NCI-H345 treated with DMSO at 0.1 percent for 48 hours (cell line): ENCODE measurements around the gene PKD2L1.
A peak's percentile ranks its signal among the peaks of the same experiment; 100 is the strongest.
"Not testable (repeated sequence)": the region's sequence is repeated elsewhere in the genome, so short reads cannot be mapped to it uniquely, and the experiment has no call there.

Source experiments
- DNase-seq: peaks from one replicate; lab custom pipeline; 2025; ENCODE audit not compliant: unreplicated experiment; lab: John Stamatoyannopoulos, UW

PKD2L1 gene

DNA sequence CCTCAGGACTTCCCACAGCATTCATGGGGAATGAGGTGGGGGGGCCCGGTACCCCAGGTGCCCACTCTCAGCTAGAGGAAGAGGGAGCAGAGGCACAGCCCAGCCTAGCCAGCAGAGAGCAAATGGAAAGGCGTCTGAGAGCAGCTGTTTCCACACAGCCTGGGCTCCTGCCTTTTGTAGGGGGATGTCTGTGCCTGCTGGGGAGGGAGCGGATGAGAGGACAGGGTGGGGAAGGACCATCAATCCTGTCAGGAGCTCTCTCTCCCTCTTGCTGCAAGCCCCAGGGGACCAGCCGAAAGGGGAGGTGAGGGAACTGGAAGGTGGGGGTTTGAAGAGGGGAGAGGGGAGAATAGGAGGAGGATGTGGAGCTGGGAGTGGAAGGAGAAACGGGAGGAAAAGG, at the start of gene PKD2L1:
Gene PKD2L1, minus strand, starts transcription at position 150 of the 400 bp plus-strand sequence. Its CDS starts 125 bp downstream, at position 25.
- no peak for DNase-seq

DNA sequence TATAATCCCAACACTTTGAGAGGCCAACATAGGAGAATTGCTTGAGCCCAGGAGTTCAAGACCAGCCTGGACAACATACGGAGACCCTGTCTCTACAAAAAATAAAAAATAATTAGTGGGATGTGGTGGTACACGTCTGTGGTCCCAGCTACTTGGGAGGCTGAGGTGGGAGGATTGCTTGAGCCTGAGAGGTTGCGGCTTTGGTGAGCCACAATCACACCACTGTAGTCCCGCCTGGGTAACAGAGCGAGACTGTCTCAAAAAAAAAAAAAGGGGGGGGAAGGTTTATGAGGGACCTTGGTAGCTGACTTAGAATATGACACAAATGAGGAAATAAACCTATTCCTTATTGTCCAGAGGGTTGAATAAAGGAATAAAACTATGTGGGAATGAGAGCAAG, 47.8 kb upstream of the PKD2L1 start:
- no peak for DNase-seq

DNA sequence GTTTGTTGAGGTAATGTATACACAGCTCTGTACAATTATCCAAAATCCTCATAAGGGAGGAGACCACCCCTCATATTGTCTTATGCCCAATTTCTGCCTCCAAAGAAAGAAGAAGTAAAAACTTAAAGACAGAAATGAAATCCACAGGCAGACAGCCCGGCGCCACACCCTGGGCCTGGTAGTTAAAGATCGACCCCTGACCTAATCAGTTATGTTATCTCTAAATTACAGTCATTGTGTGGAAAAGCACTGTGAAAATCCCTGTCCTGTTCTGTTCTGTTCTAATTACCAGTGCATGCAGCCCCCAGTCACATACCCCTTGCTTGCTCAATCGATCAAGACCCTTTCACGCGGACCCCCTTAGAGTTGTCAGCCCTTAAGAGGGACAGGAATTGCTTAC, 46.6 kb upstream of the PKD2L1 start:
- not testable (repeated sequence) for DNase-seq

DNA sequence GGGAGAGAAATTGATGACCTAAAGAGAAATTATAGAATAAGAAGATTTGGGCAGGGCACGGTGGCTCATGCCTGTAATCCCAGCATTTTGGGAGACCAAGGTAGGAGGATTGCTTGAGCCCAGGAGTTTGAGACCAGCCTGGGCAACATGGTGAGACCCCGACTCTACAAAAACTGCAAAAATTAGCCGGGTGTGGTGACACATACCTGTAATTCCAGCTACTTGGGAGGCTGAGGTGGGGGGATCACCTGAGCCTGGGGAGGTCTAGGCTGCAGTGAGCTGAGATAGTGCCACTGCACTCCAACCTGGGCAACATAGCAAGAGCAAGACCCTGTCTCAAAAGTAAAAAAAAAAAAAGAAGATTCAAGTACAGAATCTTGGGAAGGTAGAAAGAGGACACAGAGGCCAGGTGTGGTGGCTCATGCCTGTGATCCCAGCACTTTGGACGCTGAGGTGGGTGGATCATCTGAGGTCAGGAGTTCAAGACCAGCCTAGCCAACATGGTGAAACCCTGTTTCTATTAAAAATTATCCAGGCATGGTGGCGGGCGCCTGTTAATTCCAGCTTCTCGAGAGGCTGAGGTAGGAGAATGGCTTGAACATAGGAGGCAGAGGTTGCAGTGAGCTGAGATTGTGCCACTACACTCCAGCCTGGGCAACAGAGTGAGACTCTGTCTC, 44.8 kb upstream of the PKD2L1 start:
- DNase-seq: not testable (repeated sequence)

DNA sequence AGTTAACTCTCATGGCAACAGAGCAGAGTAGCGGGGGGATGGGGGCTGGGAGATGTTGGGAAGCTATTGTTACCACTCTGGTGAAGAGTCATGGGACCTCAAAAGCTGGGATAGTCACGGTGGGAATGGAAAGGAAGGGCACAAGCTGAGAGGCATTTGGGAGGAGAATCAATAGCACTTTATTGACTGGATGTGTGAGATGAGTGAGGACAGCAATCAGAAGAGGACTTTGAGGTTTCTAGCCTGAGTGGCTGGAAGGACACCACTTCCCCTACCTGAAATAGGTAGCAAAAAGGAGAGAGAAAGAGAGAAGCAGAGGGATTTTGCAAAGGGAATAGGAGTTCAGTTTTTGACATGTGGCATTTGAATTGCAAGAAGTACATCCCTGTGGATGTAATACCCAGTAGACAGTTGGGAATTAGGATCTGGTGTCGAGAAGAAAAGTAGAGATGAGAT, 44.2 kb upstream of the PKD2L1 start:
- peak; percentile 13 for DNase-seq

DNA sequence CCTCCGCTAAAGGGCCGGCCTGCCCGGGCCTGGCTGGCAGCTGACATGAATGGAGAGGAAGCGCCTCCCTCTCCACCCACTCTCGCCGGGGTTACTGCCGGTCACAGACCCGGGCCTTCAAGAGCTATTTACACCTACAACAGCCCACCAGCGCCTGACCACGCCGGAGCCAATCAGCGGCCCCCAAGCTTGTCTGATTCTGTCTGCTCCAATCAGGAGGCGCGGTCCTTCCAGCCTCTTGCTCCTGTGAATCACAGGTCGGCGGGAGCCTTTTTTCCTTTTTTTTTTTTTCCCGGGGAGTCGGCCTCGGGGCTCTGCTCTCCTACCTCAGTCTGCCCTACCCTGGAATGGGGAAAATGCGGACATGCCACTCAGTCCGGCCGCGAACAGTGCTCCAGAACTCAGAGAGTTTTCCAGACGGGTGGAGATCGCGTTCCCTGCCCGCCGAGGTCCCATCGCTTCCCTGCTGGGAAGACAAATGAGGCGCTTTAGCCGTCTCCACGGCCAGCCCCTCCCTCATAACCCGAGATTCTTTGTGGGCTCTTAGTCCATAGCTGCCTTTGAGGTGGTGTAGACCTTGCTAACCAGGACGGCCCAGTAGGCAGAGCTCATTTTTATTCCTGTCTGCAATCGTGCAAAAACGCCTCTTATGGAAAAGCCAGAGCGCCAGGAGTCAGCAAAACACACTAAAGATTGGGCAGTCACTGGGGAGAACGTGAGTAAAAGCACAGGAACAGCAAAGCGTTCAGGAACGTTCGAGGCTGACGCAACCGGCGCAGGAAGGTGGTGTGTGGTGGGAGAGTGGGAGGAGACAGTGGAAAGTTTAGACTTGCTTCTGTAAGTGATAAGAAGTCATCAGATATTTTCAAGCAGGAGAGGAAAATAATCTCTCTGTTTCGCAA, 43.5 kb upstream of the PKD2L1 start:
- DNase-seq: peak; percentile 88

DNA sequence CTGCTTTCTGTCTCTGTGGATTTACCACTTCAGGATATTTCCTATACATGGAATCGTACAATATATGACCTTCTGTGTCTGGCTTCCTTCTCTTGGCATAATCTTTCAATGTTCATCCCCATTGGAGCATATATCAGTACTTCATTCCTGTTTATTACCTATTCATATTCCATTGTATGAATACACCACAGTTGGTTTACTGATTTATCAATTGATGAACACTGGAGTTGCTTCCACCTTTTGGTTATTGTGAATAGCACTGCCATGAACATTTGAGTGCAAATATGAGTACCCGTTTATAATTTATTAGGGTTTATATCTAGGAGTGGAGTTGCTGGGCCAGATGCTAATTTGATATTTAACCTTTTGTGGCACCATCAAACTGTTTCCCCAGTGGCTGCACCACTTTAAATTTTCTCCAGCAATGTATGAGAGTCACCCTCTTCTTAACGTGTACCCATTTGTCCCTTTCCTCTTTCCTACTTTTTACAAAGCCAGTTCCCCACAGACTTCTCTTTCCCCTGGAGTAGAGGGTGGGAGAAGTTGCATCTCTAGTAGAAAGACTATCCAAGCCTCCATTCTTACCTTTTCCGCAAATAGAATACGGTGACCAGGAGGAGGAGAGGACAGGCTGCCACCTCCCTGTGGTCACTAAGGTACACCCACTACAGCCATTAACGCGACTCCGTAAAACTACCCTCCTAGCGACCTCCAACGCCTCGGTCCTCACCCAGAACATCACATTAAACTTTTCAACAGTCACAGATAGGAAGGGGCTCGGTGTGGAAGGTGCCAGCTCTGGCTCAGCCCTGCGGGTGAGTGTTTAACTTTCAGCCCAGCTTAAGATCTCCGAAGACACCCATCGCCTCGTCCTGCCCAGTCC, 42.6 kb upstream of the PKD2L1 start:
- DNase-seq: no peak

DNA sequence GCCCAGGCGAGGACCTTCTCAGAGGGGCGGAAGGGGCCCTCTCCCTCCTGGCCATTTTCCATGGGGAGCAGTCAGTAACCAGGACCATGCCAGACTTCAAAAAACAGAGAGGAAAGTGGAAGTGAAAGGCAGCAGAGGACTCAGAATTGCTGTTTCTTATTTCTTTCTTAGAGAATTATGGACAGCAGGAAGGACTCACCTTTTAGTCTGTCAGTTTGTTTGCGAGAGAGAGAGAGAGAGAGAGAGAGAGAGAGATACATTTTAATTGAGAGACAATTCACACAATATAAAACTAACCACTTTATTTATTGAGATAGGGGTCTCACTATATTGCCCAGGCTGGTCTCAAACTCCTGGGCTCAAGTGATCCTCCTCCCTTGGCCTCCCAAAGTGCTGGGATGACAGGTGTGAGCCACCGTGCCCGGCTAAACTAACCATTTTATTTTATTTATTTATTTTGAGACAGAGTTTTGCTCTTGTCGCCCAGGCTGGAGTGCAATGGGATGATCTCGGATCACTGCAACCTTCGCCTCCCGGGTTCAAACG, 41.5 kb upstream of the PKD2L1 start:
- DNase-seq: no peak

DNA sequence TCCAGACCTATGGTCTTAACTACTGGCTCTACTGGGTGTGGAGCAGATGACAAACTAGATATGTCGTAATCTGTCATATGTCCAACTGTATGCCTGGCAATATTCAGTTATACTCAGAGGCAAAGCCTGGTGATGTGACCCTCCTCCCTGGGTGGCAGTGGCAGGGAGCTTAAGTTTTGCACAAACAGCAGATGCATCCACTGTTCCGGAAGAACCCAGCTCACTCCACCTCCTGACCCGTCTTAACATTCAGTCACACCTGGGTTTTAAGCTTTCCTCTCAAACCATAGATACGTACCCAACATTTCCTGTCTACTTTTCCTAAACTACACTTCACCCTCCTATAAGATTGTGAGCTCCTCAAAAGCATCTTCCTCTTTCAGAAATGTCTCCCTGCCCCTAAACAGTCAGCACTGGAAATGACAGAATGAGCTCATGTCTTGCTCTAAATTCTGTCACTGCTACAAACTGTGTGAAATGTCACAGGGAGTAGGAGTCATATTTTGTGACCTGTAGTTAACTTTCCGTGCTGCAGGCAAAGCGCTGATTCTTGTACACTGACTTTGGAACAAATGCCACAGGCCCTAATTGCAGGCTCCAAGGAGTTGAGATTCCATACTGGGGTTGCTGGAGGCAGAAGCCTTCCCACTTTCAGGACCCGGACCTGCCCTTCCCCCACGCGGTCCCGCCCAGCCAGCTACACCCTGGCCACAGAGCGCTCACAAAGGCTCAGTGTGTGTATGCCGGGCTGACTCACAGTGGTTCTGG, 40.9 kb upstream of the PKD2L1 start:
- DNase-seq: no peak

DNA sequence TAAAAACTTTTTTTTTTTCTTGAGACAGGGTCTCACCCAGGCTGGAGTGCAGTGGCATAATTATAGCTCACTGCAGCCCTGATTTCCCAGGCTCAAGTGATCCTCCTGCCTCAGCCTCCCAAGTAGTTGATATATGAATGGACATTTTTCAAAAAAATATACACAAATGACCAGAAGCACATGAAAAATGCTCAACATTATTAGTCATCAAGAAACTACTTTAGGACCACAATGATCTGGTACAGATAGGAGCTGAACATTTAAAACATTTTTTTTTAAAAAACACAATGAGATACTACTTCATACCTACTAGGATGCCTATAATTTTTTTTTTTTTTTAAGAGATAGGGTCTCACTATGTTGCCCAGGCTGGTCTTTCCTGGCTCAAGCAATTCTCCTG, 38.7 kb upstream of the PKD2L1 start:
- no peak for DNase-seq

DNA sequence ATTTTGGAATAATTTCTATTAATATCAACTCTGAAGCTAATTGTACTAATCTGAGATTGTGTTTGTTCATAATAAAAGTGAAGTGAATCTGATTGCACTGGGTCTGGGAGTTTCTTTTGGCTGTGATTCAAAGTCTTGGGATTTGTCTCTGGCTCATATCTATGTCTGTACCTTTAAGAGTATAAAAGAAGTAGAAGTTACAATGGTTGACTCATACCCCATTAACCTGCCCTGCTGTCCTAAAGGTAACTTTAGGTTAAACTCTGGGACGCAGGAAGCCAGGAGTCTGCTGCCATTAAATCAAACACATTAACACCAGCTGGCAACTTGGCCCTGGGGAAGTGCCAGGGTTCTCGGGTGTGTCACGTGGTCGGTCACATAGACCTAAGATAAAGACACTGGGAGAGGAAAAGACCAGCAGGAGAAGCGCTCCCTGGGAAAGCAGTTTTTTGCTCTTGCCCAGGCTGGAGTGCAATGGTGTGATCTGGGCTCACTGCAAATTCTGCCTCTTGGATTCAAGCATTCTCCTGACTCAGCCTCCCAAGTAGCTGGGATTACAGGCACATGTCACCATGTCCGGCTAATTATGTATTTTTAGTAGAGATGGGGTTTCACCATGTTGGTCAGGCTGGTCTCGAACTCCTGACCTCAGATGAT, 34.8 kb upstream of the PKD2L1 start:
- DNase-seq: peak; percentile 37

DNA sequence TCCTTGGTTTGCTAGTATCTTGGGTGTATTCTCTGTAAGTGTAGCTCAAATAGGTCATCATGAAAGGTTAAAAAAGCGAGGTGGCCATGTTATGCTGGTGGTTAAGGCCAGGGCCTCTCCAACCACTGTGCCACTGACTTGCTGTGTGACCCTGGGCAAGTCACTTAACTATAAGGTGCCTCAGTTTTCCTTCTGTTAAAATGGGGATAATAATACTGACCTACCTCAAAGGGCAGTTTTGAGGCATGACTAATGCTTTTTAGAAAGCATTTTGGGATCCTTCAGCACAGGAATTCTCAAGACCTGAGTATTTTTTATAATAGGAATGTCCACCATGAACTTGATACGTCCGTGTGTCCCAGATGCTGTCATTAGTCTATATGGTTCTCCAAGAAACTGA, 34.1 kb upstream of the PKD2L1 start:
- DNase-seq: no peak

DNA sequence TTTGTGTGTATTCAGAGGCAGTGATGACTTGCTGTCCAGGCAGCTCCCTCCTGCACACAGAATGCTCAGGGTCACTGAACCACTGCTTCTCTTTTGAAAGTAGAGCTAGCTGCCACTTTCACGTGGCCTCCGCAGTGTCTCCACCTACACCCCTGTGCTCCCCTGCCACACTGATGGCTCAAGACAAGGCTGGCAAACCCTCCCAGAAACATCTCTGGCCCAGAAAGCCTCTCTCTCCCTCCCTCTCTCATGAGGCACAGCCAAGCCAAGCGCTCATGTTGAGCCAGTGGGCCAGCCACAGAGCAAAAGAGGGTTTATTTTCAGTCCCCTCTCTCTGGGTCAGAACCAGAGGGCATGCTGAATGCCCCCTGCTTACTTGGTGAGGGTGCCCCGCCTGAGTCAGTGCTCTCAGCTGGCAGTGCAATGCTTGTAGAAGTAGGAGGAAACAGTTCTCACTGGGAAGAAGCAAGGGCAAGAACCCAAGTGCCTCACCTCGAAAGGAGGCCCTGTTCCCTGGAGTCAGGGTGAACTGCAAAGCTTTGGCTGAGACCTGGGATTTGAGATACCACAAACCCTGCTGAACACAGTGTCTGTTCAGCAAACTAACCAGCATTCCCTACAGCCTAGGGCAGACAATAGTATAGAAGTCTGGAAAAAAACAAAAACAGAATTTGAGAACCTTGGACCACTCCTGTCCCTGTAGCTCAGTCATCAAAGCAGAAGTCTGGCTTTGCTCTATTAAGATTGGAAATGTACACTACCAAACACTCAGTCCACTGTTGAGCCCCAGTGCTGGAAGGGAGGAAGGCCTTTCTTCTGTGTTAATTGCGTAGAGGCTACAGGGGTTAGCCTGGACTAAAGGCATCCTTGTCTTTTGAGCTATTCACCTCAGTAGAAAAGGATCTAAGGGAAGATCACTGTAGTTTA, 32.8 kb upstream of the PKD2L1 start:
- DNase-seq: no peak

DNA sequence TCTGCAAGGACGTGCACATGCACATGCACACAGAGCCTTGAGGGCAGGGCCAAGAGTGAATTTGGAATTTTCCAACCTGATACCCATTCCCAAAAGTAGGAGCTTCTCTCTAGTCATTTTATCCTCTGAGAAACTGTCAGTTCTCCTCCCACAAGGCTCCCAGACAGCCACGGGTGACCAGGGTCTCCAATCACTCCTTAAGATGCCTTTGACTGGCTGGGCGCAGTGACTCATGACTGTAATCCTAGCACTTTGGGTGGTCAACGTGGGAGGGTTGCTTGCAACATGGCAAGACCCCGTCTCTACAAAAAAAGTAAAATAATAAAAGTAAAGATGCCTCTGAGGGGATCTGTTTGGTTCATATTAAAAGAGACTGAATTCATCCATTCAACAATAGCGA, 30.2 kb upstream of the PKD2L1 start:
- no peak for DNase-seq

DNA sequence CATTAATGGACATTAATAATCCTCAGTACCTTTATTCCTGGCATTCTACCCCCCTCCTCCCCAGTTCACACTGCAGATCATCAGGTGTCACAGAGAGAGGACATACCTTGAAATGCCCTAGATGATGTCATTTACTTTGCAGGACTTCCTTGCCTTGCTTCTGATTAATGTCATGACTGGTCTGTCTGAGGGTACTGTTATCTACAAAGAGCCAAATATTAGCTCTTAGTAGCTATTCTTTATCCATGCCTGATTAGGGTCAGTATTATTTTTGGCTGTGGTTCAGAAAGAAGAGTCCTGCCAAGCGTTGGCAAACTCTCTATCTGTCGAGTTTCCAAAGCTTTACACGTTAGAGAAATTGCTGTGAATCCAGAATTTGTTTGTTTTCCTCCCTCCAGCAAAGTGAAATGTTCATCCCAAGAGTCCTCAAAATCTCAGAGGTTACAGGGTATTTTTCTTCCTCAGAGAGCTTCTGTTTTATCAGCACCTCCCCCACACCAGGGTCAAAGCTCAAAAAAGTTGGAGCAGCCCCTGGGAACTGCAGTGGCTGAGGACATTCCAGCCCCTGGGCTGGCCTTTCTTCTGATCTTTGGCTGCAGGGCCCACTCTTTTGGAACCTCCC, 29.6 kb upstream of the PKD2L1 start:
- no peak for DNase-seq

DNA sequence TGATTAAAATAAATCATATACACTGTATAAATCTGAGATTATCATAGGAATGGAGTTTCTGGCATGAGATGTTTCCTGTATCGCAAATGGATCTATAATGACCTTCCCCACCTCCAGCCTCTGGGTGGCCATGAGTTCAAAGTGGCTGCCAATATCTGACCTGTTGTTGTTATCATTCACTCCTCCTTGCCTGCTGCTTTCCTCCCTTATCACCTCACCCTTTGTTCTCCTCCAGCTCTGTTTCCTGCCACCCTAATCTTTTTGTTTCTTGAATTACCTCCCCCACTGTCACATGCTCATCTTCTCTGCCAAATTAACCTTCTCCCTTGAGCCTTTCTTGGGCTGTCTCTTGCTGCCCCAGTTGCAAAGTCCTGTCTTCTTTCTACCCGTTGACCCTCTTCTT, 29.0 kb upstream of the PKD2L1 start:
- DNase-seq: no peak

DNA sequence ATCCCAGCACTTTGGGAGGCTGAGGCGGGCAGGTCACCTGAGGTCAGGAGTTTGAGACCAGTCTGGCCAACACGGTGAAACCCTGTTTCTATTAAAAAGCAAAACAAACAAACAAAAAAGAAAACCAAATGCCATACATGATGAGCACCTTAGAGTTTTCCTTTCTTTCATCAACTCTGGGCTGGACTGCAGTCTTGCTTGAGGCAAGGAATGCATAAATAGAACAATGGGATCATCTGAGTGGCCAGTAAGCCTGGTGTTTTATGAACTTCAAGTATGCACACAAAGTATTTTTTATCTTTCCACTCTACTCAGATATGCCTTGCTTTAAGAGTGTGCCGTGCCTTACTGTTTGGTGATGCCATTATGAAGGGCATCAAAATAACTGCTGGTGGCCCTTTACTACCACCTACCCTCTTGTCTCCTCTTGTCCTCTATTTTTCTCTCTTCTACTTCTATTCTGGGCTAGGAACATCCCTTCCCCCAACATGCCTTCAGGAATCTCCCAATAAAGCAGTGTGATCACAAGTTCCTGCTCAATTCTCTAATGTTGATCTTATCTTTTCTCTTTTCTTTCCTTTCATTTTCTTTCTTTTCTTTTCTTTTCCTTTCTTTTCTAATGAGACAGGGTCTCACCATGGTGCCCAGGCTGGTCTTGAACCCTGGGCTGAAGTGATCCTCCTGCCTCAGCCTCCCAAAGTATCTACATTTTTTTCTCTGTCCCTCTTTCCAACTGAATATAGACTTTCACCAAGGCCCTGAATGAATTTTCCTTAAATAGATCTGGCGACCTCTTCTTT, 27.2 kb upstream of the PKD2L1 start:
- DNase-seq: no peak
